ENCODE measurements around the gene PCK1. TPM values are rescaled to one million over a fixed set of nuclear protein-coding genes. Genes with fewer than 3 reads are reported as not detected.

PCK1 gene
- total RNA-seq, 2 donors from 2014 or later: not detected

DNA sequence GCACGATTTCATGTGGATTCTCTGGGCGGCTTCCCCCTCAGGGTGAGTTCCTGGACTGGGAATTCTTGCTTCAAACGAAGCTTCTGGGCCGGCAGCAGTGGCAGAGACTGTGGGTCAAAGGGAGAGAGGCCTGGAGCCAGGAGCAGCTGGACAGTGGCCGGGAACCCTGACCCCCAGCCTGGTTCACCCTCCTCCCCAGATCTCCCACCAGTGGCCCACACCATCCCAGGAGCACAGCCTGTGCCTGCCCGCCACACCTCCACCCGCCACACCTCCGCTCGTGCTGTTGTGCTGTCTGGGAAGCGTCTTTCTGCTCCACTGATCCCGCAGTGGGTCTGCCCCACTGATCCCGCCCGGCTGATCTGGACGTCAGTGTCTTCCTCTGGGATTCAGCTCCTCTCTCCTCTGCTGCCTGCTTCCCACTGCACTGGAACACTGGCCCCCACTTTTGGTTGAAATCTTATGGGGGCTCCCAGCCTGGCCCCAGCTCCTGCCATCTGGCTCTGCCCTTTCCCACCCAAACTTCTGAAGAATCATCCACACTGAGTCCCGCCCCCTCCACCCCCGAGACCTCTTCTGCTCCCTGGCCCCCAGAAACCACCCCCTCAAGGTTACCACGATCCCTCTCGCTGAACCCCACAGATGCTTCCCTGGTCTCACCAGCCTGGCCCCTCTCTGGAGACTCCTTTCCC is 49.5 kb downstream of the PCK1 start:
- peaks cover 13% of the 10 kb centered on the region for H3K4me1 Mint-ChIP-seq
- ATAC-seq (no peak), DNase-seq (no peak)
- no peaks in the 10 kb centered on the region for H3K9me3 ChIP-seq (ENCODE audit: control insufficient read depth, low read length, poor library complexity, severe bottlenecking)
- no peak overlapping the region for H3K4me3 Mint-ChIP-seq
- H3K27me3 Mint-ChIP-seq: no peaks in the 10 kb centered on the region
- H3K27ac Mint-ChIP-seq: peak overlapping the region; percentile 53
- peaks cover 2% of the 10 kb centered on the region for H3K36me3 Mint-ChIP-seq (ENCODE audit: low read depth)

DNA sequence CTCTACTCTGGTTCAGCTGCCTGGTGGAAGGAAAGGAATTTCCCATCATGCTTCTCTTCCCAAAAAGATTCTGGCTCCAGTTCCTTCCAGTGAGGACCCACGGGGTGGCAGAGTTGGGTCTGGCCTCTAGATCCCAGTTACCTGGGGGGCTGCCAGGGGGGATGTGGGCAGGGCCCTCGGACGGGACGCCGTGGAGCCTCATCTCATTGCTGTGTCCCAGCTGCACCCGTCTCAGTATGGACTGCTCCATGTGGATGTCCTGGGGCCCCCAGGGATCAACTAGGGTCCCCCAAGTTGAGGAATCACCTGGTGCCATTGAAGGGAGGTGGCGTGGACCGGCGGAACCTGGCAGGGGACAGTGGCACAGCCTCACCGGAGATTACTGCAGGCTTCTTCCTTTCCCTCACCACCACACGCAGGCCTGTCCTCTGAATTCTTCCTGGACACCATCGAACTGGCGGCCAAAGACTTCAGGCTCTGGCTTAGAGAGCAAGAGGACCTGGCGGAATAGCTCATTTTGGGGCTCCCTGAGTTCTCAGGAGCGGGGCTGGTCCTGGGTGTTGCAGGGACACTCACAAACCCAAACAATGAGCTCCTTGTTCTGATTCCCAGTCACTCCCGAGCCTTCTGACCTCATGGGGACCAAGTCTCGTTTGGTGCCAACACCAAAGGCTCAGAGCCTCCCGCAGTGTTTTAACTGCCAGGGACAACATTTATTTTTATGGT is 50.8 kb downstream of the PCK1 start:
- H3K4me3 Mint-ChIP-seq: no peak overlapping the region
- no peaks in the 10 kb centered on the region for H3K9me3 ChIP-seq (ENCODE audit: control insufficient read depth, low read length, poor library complexity, severe bottlenecking)
- no peak for DNase-seq
- H3K27me3 Mint-ChIP-seq: no peaks in the 10 kb centered on the region
- H3K4me1 Mint-ChIP-seq: peaks cover 9% of the 10 kb centered on the region
- no peak overlapping the region for H3K27ac Mint-ChIP-seq
- H3K36me3 Mint-ChIP-seq (ENCODE audit: low read depth): peaks cover 2% of the 10 kb centered on the region
- no peak for ATAC-seq

DNA sequence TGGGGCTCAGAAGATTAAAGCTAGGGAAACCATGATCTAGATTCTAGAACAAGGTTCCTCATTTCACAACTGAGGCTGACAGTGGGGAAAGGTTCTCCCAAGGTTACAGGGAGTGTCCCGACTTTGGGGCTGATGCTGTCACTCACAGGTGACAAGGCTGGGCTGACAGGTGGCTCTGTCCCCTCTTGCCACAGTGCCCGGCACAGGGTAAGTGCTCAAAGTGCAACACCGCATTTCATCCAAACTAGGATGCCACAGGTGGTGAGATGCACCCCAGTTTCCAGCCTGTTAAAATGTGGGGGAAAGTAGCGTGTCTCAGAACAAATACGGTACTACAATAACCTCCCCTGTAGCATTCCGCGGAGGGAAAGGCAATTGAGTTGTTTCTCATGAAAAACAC is 51.5 kb downstream of the PCK1 start:
- H3K4me3 Mint-ChIP-seq: no peak overlapping the region
- peaks cover 14% of the 10 kb centered on the region for H3K4me1 Mint-ChIP-seq
- H3K27ac Mint-ChIP-seq: no peak overlapping the region
- DNase-seq (no peak), ATAC-seq (no peak)
- H3K36me3 Mint-ChIP-seq (ENCODE audit: low read depth): peaks cover 5% of the 10 kb centered on the region
- H3K27me3 Mint-ChIP-seq: no peaks in the 10 kb centered on the region
- no peaks in the 10 kb centered on the region for H3K9me3 ChIP-seq (ENCODE audit: control insufficient read depth, low read length, poor library complexity, severe bottlenecking)

DNA sequence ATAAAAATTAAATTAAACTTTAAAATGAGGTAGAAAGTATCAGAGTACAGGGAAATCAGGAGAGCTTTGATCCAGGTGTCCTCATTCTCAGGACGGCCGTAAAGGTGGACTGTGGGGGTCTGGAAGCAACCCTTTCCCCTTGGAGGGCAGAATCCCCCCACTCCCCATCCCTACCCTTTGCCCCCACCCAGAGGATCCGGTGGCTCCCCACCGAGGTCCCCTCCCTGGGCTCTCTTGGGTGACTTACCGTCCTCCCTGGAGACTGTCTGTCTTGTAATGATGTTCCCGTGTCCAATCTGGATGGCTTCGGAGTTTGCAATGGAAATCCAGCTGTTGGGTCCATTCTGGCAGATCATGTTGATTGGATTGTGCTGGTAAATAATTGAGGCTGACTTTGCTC is 52.0 kb downstream of the PCK1 start:
- ATAC-seq (no peak), DNase-seq (no peak)
- Mint-ChIP-seq H3K27ac (no peak overlapping the region), H3K4me1 (peaks cover 18% of the 10 kb centered on the region), H3K36me3 (ENCODE audit: low read depth) (peaks cover 5% of the 10 kb centered on the region), H3K4me3 (no peak overlapping the region), H3K27me3 (no peaks in the 10 kb centered on the region)
- H3K9me3 ChIP-seq (ENCODE audit: control insufficient read depth, low read length, poor library complexity, severe bottlenecking): no peaks in the 10 kb centered on the region

DNA sequence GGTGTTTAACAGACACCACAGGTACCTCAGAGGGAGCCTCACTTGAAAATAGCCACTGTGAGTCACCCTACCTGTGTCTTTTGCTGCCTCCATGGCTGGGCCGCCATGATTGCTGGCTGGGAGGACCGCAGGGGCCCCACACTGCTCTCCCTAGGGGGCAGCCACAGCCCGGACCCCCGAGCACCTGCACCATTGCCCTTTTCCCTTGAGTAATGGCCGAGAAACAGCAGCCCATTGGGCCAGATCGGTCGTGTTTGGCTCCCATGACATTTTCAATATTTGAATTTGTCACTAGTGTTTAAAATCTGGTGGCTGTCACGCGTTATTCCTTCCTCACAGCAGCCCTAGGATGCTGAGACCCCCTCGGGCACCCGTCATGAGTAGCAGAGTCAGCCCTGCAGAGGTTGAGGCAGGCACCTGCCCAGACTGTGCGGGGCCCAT is 52.6 kb downstream of the PCK1 start:
- no peaks in the 10 kb centered on the region for H3K27me3 Mint-ChIP-seq
- H3K27ac Mint-ChIP-seq: no peak overlapping the region
- H3K9me3 ChIP-seq (ENCODE audit: control insufficient read depth, low read length, poor library complexity, severe bottlenecking): no peaks in the 10 kb centered on the region
- DNase-seq (no peak), ATAC-seq (no peak)
- peaks cover 24% of the 10 kb centered on the region for H3K4me1 Mint-ChIP-seq
- H3K36me3 Mint-ChIP-seq (ENCODE audit: low read depth): peaks cover 5% of the 10 kb centered on the region
- H3K4me3 Mint-ChIP-seq: no peak overlapping the region

DNA sequence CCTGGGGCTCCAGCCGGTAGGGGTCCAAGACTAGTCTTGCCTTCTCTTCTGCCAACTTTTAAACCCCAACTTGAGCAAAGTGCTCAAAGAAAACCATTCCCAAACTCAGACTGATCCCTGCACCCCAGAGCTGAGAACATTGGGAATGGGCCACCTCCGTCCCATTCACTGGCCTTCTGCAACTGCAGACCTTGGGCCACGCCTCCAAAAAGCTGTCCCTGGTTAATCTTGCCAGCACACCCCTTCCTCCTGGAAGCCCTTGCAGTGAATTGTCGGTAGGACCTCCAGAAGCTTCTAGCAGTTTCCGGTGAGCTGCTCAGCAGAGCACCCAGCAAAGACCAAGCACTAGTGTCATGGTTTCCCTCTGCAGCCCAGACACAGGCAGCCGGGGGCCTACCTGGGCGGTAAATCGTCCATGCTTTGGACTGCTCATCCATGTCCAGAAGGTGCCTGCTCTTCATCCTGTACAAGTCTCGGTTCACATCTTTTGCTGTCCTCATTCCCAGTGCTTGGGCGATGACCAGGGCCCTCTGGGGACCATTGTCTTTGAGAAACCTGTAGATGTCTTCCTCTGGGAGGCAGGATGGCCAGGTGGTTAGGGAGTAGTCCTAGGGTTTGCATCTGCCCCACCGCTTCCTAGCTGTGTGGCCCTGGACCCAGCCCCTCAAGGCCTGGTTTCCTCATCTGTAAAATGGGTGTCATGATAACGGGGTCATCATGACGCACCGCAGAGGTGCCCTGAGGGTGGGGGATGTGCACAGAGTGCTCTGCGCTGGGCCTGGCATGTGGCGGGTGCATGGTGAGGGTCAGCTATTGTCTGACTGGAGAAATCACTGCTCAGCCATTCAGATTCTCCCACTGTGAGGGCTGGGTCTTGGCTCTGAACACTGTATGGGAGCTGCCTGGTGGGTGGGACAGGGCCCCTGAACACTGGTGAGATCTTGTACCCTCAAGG is 53.9 kb downstream of the PCK1 start:
- H3K9me3 ChIP-seq (ENCODE audit: control insufficient read depth, low read length, poor library complexity, severe bottlenecking): no peaks in the 10 kb centered on the region
- DNase-seq (no peak), ATAC-seq (no peak)
- Mint-ChIP-seq H3K4me3 (no peak overlapping the region), H3K27me3 (no peaks in the 10 kb centered on the region), H3K4me1 (peaks cover 31% of the 10 kb centered on the region), H3K36me3 (ENCODE audit: low read depth) (peaks cover 5% of the 10 kb centered on the region), H3K27ac (no peak overlapping the region)

DNA sequence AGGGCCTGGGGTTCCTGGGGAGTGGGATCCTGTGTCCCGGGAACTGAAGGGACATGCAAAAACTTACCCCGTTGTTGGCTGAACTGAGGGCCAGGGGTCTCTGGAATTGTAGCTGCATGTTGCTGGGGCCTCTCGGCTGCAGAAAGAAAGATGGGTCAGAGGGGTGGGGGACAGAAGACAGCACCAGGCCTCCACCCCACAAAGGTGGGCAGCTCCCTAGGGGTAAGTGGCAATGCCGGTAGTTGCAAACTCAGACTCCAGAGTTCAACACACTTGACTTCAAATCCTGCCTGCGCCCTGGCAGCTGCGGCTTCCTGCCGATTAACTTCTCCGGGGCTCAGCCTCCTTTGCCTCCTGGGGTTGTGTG is 54.5 kb downstream of the PCK1 start:
- Mint-ChIP-seq H3K27me3 (no peaks in the 10 kb centered on the region), H3K36me3 (ENCODE audit: low read depth) (peaks cover 5% of the 10 kb centered on the region), H3K4me1 (peaks cover 36% of the 10 kb centered on the region), H3K27ac (no peak overlapping the region), H3K4me3 (no peak overlapping the region)
- no peaks in the 10 kb centered on the region for H3K9me3 ChIP-seq (ENCODE audit: control insufficient read depth, low read length, poor library complexity, severe bottlenecking)
- no peak for ATAC-seq
- DNase-seq: no peak

DNA sequence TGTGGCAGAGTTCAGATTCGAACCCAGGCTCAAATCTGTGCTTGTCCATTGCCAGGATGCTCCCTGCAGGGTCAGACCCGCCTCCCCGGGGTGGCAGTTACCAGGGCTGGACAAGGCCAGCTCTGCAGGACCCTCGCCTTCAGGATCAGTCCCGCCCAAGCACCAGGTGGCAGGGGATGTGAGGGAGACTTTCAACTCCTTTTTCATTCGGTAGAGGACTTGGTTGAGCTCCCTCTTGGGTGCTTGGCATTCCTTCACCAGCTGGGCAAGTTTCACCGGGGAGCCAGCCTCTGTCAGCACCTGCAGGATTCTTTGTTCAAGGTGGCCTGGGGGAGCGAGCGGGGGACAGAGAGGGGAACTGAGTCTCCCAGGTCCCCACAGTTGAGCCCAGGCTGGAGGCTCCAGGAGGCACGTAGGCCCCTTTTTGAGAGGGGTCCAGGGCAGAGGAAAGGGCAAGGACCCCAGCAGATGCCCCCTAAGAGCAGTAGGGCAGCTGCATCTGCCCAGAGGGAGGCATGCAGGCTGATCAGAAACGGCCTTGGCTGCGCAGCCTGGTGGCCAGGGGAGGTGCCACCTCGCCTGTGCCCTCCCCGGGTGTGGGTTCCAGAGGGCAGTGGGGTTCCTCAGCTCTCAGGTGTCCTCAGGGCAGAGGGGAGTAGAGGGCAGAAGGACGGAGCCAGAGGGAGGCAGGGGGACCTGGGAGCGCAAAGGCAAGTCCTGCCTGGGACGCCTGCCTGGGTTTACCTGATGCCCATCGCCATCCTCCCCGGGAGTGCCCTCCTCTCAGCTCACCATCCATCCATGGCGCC is 55.4 kb downstream of the PCK1 start:
- no peak for DNase-seq
- Mint-ChIP-seq H3K27me3 (no peaks in the 10 kb centered on the region), H3K36me3 (ENCODE audit: low read depth) (peaks cover 2% of the 10 kb centered on the region), H3K4me3 (peak overlapping the region; percentile 28), H3K4me1 (peaks cover 38% of the 10 kb centered on the region), H3K27ac (peak overlapping the region; percentile 99)
- ATAC-seq: no peak
- no peaks in the 10 kb centered on the region for H3K9me3 ChIP-seq (ENCODE audit: control insufficient read depth, low read length, poor library complexity, severe bottlenecking)

DNA sequence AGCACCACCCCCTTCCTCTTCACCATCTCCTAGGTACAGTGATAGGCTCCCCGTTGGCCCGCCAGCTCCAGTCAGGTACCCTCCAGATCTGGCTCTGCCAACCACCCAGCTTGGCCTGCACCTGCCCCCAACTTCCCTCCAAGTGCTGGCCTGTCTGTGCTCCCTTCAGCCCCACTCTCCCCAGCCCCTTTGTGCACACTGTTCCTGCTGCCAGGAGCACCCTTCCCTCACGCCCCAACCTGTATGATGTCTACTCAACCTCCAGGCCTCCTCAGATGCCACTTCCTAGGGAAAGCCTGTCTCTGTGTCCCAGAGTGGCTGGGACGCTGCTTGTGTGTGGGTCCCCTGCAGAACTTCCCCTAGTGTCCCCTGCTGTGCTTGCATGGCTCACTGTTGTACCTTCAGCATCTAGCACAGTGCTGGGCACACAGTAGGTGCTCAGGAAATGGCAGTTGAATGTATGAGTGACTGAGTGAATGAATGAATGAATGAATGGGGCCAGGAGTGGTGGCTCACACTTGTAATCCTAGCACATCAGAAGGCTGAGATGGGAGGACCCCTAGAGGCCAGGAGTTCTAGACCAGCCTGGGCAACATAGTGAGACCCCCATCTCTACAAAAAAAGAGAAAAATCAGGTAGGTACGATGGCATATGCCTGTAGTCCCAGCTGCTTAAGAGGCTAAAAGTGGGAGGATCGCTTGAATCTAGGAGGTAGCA is 56.3 kb downstream of the PCK1 start:
- Mint-ChIP-seq H3K27ac (peak overlapping the region; percentile 99), H3K4me3 (peak overlapping the region; percentile 89), H3K36me3 (ENCODE audit: low read depth) (peaks cover 2% of the 10 kb centered on the region), H3K4me1 (peaks cover 40% of the 10 kb centered on the region), H3K27me3 (no peaks in the 10 kb centered on the region)
- no peaks in the 10 kb centered on the region for H3K9me3 ChIP-seq (ENCODE audit: control insufficient read depth, low read length, poor library complexity, severe bottlenecking)
- no peak for ATAC-seq
- no peak for DNase-seq

Other genes with a start within 250 kb of the PCK1 start
- gene SPO11, start 231.3 kb upstream of the PCK1 start, total RNA-seq: not detected
- gene RAE1, start 209.9 kb upstream of the PCK1 start, total RNA-seq: 10 to 100 TPM; 40.5 to 40.6 TPM
- gene RBM38, start 169.7 kb upstream of the PCK1 start, total RNA-seq: 100 to 1,000 TPM; 176 to 257 TPM
- not detected for gene CTCFL, start 36.0 kb upstream of the PCK1 start, total RNA-seq
- gene ZBP1, start 59.3 kb downstream of the PCK1 start, total RNA-seq: 10 to 100 TPM; 38.6 to 41.0 TPM
- 1 to 10 TPM; 4.5 to 5.8 TPM for gene PMEPA1, start 148.9 kb downstream of the PCK1 start, total RNA-seq